ENCODE results near the gene GALNT10.

DNA sequence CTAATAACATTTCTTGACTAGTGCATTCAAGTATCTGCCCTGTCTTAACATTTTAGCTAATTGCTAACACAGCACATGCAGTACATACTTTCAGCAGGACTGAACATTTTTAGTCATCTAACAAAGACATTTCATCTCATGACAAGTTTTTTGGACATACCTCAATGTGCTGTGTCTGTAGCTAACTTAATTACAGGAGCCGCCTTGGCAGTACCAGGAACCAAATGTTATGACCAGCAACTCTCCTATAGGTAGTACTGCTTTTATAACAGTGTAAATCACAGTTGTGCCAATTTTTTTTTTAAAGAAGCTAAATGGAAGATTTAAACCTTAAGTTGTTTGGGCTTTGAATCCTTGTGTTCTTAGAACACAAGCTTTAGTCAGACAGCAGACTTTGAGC lies 155.9 kb downstream of the GALNT10 start:
- TF ChIP-seq, protein P1, sequence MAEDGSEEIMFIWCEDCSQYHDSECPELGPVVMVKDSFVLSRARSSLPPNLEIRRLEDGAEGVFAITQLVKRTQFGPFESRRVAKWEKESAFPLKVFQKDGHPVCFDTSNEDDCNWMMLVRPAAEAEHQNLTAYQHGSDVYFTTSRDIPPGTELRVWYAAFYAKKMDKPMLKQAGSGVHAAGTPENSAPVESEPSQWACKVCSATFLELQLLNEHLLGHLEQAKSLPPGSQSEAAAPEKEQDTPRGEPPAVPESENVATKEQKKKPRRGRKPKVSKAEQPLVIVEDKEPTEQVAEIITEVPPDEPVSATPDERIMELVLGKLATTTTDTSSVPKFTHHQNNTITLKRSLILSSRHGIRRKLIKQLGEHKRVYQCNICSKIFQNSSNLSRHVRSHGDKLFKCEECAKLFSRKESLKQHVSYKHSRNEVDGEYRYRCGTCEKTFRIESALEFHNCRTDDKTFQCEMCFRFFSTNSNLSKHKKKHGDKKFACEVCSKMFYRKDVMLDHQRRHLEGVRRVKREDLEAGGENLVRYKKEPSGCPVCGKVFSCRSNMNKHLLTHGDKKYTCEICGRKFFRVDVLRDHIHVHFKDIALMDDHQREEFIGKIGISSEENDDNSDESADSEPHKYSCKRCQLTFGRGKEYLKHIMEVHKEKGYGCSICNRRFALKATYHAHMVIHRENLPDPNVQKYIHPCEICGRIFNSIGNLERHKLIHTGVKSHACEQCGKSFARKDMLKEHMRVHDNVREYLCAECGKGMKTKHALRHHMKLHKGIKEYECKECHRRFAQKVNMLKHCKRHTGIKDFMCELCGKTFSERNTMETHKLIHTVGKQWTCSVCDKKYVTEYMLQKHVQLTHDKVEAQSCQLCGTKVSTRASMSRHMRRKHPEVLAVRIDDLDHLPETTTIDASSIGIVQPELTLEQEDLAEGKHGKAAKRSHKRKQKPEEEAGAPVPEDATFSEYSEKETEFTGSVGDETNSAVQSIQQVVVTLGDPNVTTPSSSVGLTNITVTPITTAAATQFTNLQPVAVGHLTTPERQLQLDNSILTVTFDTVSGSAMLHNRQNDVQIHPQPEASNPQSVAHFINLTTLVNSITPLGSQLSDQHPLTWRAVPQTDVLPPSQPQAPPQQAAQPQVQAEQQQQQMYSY (CRISPR knock-in tag; IDR thresholded peaks at IDR 0.05): no peak
- TF ChIP-seq RCOR1 (conservative IDR thresholded peaks at IDR 0.05; ENCODE audit: low read depth, low read length) (no peak), MTA3 (IDR thresholded peaks at IDR 0.05; ENCODE audit: borderline replicate concordance, low read length) (no peak), ZNF24 (IDR thresholded peaks at IDR 0.05) (no peak)
